ENCODE measurements around the gene ST6GALNAC2.
"Not testable (repeated sequence)": the region's sequence is repeated elsewhere in the genome, so short reads cannot be mapped to it uniquely, and the experiment has no call there.

Gene ST6GALNAC2

DNA sequence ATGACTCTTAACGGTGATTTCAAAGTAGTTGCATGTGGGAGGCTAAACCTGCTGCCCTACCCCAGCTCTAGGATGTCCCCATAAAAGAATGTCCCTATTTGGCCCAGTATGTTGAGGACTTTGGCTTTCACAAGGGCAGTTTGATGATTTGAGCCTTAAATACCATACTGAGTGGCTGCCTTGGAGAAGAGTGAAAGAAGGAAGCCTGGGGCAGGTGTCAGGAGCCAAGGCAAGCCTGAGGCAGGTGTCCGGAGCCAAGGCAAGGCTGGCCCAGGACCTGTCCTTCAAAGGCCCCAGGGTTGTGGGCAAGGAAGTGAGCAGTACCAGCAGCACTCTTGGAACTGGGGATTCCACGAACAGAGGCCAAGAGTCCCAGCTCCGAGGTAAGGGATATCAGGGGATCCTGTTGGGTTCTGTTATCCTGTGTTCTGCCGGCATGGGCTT, 18.6 kb downstream of the ST6GALNAC2 start:
- H3K36me3 ChIP-seq (ENCODE audit: control insufficient read depth, low read length): peaks cover 46% of the 10 kb centered on the region
- no peak overlapping the region for H3K4me3 ChIP-seq (ENCODE audit: low read length)
- H4K20me1 ChIP-seq (ENCODE audit: control insufficient read depth, insufficient read depth, low read depth, low read length): peaks cover 12% of the 10 kb centered on the region
- TF ChIP-seq EZH2phosphoT487 (IDR thresholded peaks at IDR 0.05; ENCODE audit: borderline replicate concordance, low read length): no peak
- TF ChIP-seq, protein P1, sequence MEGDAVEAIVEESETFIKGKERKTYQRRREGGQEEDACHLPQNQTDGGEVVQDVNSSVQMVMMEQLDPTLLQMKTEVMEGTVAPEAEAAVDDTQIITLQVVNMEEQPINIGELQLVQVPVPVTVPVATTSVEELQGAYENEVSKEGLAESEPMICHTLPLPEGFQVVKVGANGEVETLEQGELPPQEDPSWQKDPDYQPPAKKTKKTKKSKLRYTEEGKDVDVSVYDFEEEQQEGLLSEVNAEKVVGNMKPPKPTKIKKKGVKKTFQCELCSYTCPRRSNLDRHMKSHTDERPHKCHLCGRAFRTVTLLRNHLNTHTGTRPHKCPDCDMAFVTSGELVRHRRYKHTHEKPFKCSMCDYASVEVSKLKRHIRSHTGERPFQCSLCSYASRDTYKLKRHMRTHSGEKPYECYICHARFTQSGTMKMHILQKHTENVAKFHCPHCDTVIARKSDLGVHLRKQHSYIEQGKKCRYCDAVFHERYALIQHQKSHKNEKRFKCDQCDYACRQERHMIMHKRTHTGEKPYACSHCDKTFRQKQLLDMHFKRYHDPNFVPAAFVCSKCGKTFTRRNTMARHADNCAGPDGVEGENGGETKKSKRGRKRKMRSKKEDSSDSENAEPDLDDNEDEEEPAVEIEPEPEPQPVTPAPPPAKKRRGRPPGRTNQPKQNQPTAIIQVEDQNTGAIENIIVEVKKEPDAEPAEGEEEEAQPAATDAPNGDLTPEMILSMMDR (IDR thresholded peaks at IDR 0.05; ENCODE audit: low read depth, low read length, poor library complexity, severe bottlenecking): no peak
- peaks cover 37% of the 10 kb centered on the region for H3F3A ChIP-seq (ENCODE audit: control insufficient read depth, insufficient read depth)
- H3K4me2 ChIP-seq (ENCODE audit: low read length): no peak overlapping the region
- no peaks in the 10 kb centered on the region for H3K9me3 ChIP-seq (ENCODE audit: control insufficient read depth, insufficient read depth, low read length)
- peaks cover 18% of the 10 kb centered on the region for H3K4me1 ChIP-seq (ENCODE audit: control insufficient read depth, low read length)
- peaks cover 7% of the 10 kb centered on the region for H3K79me2 ChIP-seq (ENCODE audit: control insufficient read depth, low read length)
- no peaks in the 10 kb centered on the region for H3K9me2 ChIP-seq (replicated peaks; ENCODE audit: control insufficient read depth, low read length)
- H3K27me3 ChIP-seq (ENCODE audit: control insufficient read depth, low read length): no peaks in the 10 kb centered on the region
- peak overlapping the region; percentile 9; the same call in 1 of the 2 replicates for H3K27ac ChIP-seq (ENCODE audit: low read depth, low read length)

DNA sequence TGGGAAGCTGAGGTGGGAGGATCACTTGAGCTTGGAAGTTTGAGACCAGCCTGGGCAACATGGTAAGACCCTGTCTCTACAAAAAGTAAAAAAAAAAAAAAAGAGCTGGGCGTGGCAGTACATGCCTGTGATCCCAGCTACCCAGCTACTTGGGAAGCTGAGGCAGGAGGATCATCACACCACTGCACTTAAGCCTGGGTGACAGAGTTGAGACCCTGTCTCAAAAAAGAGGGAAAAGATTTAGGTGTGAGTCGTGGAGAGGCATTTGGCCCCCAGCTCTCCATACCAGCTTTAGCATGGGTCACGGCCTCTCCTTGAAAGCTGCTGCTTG, 19.1 kb downstream of the ST6GALNAC2 start:
- H4K20me1 ChIP-seq (ENCODE audit: control insufficient read depth, insufficient read depth, low read depth, low read length): peaks cover 16% of the 10 kb centered on the region
- peaks cover 41% of the 10 kb centered on the region for H3F3A ChIP-seq (ENCODE audit: control insufficient read depth, insufficient read depth)
- peaks cover 11% of the 10 kb centered on the region for H3K79me2 ChIP-seq (ENCODE audit: control insufficient read depth, low read length)
- H3K27ac ChIP-seq (ENCODE audit: low read depth, low read length): no peak overlapping the region
- no peaks in the 10 kb centered on the region for H3K9me2 ChIP-seq (replicated peaks; ENCODE audit: control insufficient read depth, low read length)
- H3K36me3 ChIP-seq (ENCODE audit: control insufficient read depth, low read length): peaks cover 50% of the 10 kb centered on the region
- TF ChIP-seq EZH2phosphoT487 (IDR thresholded peaks at IDR 0.05; ENCODE audit: borderline replicate concordance, low read length): no peak
- TF ChIP-seq, protein P1 (IDR thresholded peaks at IDR 0.05; ENCODE audit: low read depth, low read length, poor library complexity, severe bottlenecking): no peak
- H3K27me3 ChIP-seq (ENCODE audit: control insufficient read depth, low read length): no peaks in the 10 kb centered on the region
- no peak overlapping the region for H3K4me2 ChIP-seq (ENCODE audit: low read length)
- no peak overlapping the region for H3K4me3 ChIP-seq (ENCODE audit: low read length)
- peaks cover 22% of the 10 kb centered on the region for H3K4me1 ChIP-seq (ENCODE audit: control insufficient read depth, low read length)
- H3K9me3 ChIP-seq (ENCODE audit: control insufficient read depth, insufficient read depth, low read length): no peaks in the 10 kb centered on the region

GRCh38 chr17:76565728-76566612, 19.7 kb downstream of the ST6GALNAC2 start:
- peaks cover 56% of the 10 kb centered on the region for H3K36me3 ChIP-seq (ENCODE audit: control insufficient read depth, low read length)
- no peaks in the 10 kb centered on the region for H3K9me3 ChIP-seq (ENCODE audit: control insufficient read depth, insufficient read depth, low read length)
- H3K9me2 ChIP-seq (replicated peaks; ENCODE audit: control insufficient read depth, low read length): no peaks in the 10 kb centered on the region
- H3K4me3 ChIP-seq (ENCODE audit: low read length): no peak overlapping the region
- H3K27me3 ChIP-seq (ENCODE audit: control insufficient read depth, low read length): no peaks in the 10 kb centered on the region
- H3F3A ChIP-seq (ENCODE audit: control insufficient read depth, insufficient read depth): peaks cover 47% of the 10 kb centered on the region
- no peak overlapping the region for H3K27ac ChIP-seq (ENCODE audit: low read depth, low read length)
- peaks cover 22% of the 10 kb centered on the region for H4K20me1 ChIP-seq (ENCODE audit: control insufficient read depth, insufficient read depth, low read depth, low read length)
- H3K79me2 ChIP-seq (ENCODE audit: control insufficient read depth, low read length): peaks cover 18% of the 10 kb centered on the region
- peaks cover 28% of the 10 kb centered on the region for H3K4me1 ChIP-seq (ENCODE audit: control insufficient read depth, low read length)
- H3K4me2 ChIP-seq (ENCODE audit: low read length): no peak overlapping the region
- TF ChIP-seq, protein P1 (IDR thresholded peaks at IDR 0.05; ENCODE audit: low read depth, low read length, poor library complexity, severe bottlenecking): no peak
- TF ChIP-seq EZH2phosphoT487 (IDR thresholded peaks at IDR 0.05; ENCODE audit: borderline replicate concordance, low read length): no peak

GRCh38 chr17:76564991-76565727, 20.5 kb downstream of the ST6GALNAC2 start:
- H3K9me2 ChIP-seq (replicated peaks; ENCODE audit: control insufficient read depth, low read length); H3K27ac ChIP-seq (ENCODE audit: low read depth, low read length); H3K4me2 ChIP-seq (ENCODE audit: low read length); H3K27me3 ChIP-seq (ENCODE audit: control insufficient read depth, low read length); H3K4me3 ChIP-seq (ENCODE audit: low read length); H3K9me3 ChIP-seq (ENCODE audit: control insufficient read depth, insufficient read depth, low read length): not testable (repeated sequence)
- H3F3A ChIP-seq (ENCODE audit: control insufficient read depth, insufficient read depth): peaks cover 45% of the 10 kb centered on the region
- peaks cover 36% of the 10 kb centered on the region for H3K4me1 ChIP-seq (ENCODE audit: control insufficient read depth, low read length)
- peaks cover 26% of the 10 kb centered on the region for H3K79me2 ChIP-seq (ENCODE audit: control insufficient read depth, low read length)
- peaks cover 64% of the 10 kb centered on the region for H3K36me3 ChIP-seq (ENCODE audit: control insufficient read depth, low read length)
- peaks cover 26% of the 10 kb centered on the region for H4K20me1 ChIP-seq (ENCODE audit: control insufficient read depth, insufficient read depth, low read depth, low read length)

DNA sequence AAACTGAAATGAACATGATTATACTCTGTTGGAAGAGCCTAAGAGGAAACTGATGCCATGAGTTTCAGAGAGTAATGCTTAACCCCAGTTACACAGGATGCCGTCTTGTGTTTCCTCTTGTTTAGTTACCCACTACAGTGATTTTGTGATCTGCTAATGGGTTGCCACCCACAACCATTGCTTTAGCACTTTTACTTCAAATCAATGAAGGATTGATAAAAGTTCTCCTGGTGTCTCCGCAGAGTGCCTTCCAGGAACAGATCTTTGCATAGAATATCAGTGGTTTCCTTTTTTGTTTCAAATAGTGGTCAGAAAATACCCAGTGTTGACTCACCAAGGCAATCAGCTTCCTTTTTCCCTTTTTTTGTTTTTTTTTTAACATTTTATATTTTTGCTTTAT, 22.3 kb downstream of the ST6GALNAC2 start:
- H3K4me1 ChIP-seq (ENCODE audit: control insufficient read depth, low read length): peaks cover 51% of the 10 kb centered on the region
- not testable (repeated sequence) for H3K27me3 ChIP-seq (ENCODE audit: control insufficient read depth, low read length); H3K9me2 ChIP-seq (replicated peaks; ENCODE audit: control insufficient read depth, low read length); H3K4me3 ChIP-seq (ENCODE audit: low read length); H3K9me3 ChIP-seq (ENCODE audit: control insufficient read depth, insufficient read depth, low read length); H3K4me2 ChIP-seq (ENCODE audit: low read length); H3K27ac ChIP-seq (ENCODE audit: low read depth, low read length)
- H4K20me1 ChIP-seq (ENCODE audit: control insufficient read depth, insufficient read depth, low read depth, low read length): peaks cover 40% of the 10 kb centered on the region
- peaks cover 82% of the 10 kb centered on the region for H3K36me3 ChIP-seq (ENCODE audit: control insufficient read depth, low read length)
- H3F3A ChIP-seq (ENCODE audit: control insufficient read depth, insufficient read depth): peaks cover 47% of the 10 kb centered on the region
- H3K79me2 ChIP-seq (ENCODE audit: control insufficient read depth, low read length): peaks cover 44% of the 10 kb centered on the region
